WTC11 (cell line): ENCODE data around the gene C1QTNF8. TPM values are rescaled to one million over a fixed set of nuclear protein-coding genes. Genes with fewer than 3 reads are reported as not detected.

Source experiments
- ATAC-seq: fragments of 200-7000 bp; cut with Tn5 transposase; 2 replicates; pipeline ENCODE4 v1.10.0; 2021; ENCODE audit warnings: mild to moderate bottlenecking, moderate library complexity
- CTCF ChIA-PET: fragments of 300-600 bp; sonication (Branson Sonifier 250); formaldehyde crosslinking; loops from one replicate; lab custom pipeline; 2021; ENCODE audit warnings: antibody characterized with exemption; lab: Charles Lee
- POLR2A ChIA-PET: fragments of 350-600 bp; sonication (Branson Sonifier 250); formaldehyde crosslinking; loops from one replicate; lab custom pipeline; 2021; ENCODE audit warnings: antibody characterized with exemption; lab: Charles Lee
- DNase-seq: peaks from one replicate; pipeline ENCODE4 v3.0.0; 2021; ENCODE audit warnings: low spot score
- H3K27ac Mint-ChIP-seq: 2 replicates; pipeline ENCODE4 v1.8.0; 2021; ENCODE audit warnings: mixed read lengths
- H3K27me3 Mint-ChIP-seq: 2 replicates; pipeline ENCODE4 v1.8.0; 2021; ENCODE audit warnings: low read depth, mild to moderate bottlenecking, moderate library complexity, mixed read lengths
- H3K36me3 Mint-ChIP-seq: 2 replicates; pipeline ENCODE4 v1.8.0; 2021; ENCODE audit warnings: mixed read lengths
- H3K4me1 Mint-ChIP-seq: 2 replicates; pipeline ENCODE4 v1.8.0; 2022; ENCODE audit warnings: mixed read lengths
- H3K4me3 Mint-ChIP-seq: 2 replicates; pipeline ENCODE4 v1.8.0; 2021; ENCODE audit warnings: mild to moderate bottlenecking, moderate library complexity, mixed read lengths
- H3K9me3 Mint-ChIP-seq: 2 replicates; pipeline ENCODE4 v1.8.0; 2021; ENCODE audit warnings: mixed read lengths
- ATF3 ChIP-seq: sonication (generic); formaldehyde crosslinking; conservative IDR thresholded peaks from 2 replicates; pipeline ENCODE4 v1.8.1; 2022; ENCODE audit warnings: mild to moderate bottlenecking, missing genetic modification reagents
- ATF6 ChIP-seq: sonication (generic); formaldehyde crosslinking; IDR thresholded peaks from 2 replicates; pipeline ENCODE4 v1.8.1; 2023; ENCODE audit warnings: mild to moderate bottlenecking, missing genetic modification reagents
- CDX4 ChIP-seq: fragments of 250-450 bp; sonication (Bioruptor Pico); IDR thresholded peaks from 2 replicates; pipeline ENCODE4 v1.9.0; 2021; ENCODE audit warnings: moderate library complexity, mild to moderate bottlenecking, inconsistent platforms, borderline replicate concordance
- CTCF ChIP-seq: fragments of 200-600 bp; IDR thresholded peaks from 2 replicates; pipeline ENCODE4 v1.8.0; 2022; ENCODE audit warnings: antibody characterized with exemption
- E2F5 ChIP-seq: sonication (generic); formaldehyde crosslinking; IDR thresholded peaks from 2 replicates; pipeline ENCODE4 v1.8.1; 2022; ENCODE audit warnings: mild to moderate bottlenecking, moderate library complexity, missing genetic modification reagents
- ELF4 ChIP-seq: sonication (generic); formaldehyde crosslinking; IDR thresholded peaks from 2 replicates; pipeline ENCODE4 v1.8.1; 2022; ENCODE audit warnings: low read depth, mild to moderate bottlenecking, moderate library complexity, missing genetic modification reagents
- ERG ChIP-seq: fragments of 250-450 bp; sonication (Bioruptor Pico); IDR thresholded peaks from 2 replicates; pipeline ENCODE4 v1.8.0; 2021; ENCODE audit warnings: mild to moderate bottlenecking
- GRHL2 ChIP-seq: fragments of 250-450 bp; sonication (Bioruptor Pico); IDR thresholded peaks from 2 replicates; pipeline ENCODE4 v1.8.0; 2022; ENCODE audit warnings: mild to moderate bottlenecking, moderate library complexity; ENCODE audit not compliant: insufficient replicate concordance, severe bottlenecking
- HMGA2 ChIP-seq: fragments of 250-450 bp; sonication (Bioruptor Pico); IDR thresholded peaks from 2 replicates; pipeline ENCODE4 v1.4.0; 2021; ENCODE audit warnings: mild to moderate bottlenecking, moderate library complexity
- HMGXB4 ChIP-seq: sonication (generic); formaldehyde crosslinking; IDR thresholded peaks from 2 replicates; pipeline ENCODE4 v1.8.1; 2023; ENCODE audit warnings: mild to moderate bottlenecking, moderate library complexity, missing genetic modification reagents
- IRF1 ChIP-seq: sonication (generic); formaldehyde crosslinking; IDR thresholded peaks from 2 replicates; pipeline ENCODE4 v1.8.0; 2023; ENCODE audit warnings: missing genetic modification reagents
- MAX ChIP-seq: sonication (generic); formaldehyde crosslinking; IDR thresholded peaks from 2 replicates; pipeline ENCODE4 v1.8.0; 2022; ENCODE audit warnings: mild to moderate bottlenecking, missing genetic modification reagents
- MYBL2 ChIP-seq: sonication (generic); formaldehyde crosslinking; IDR thresholded peaks from 2 replicates; pipeline ENCODE4 v1.8.1; 2023; ENCODE audit warnings: mild to moderate bottlenecking, moderate library complexity, missing genetic modification reagents
- OVOL2 ChIP-seq: fragments of 250-450 bp; sonication (Bioruptor Pico); IDR thresholded peaks from 2 replicates; pipeline ENCODE4 v1.9.0; 2021; ENCODE audit warnings: mild to moderate bottlenecking, borderline replicate concordance
- TEAD1 ChIP-seq: sonication (generic); formaldehyde crosslinking; IDR thresholded peaks from 2 replicates; pipeline ENCODE4 v1.8.0; 2022; ENCODE audit warnings: mild to moderate bottlenecking, missing genetic modification reagents
- ZBTB21 ChIP-seq: sonication (generic); formaldehyde crosslinking; IDR thresholded peaks from 2 replicates; pipeline ENCODE4 v1.8.1; 2023; ENCODE audit warnings: mild to moderate bottlenecking, missing genetic modification reagents, borderline replicate concordance
- ZBTB43 ChIP-seq: sonication (generic); formaldehyde crosslinking; IDR thresholded peaks from 2 replicates; pipeline ENCODE4 v1.8.1; 2023; ENCODE audit warnings: mild to moderate bottlenecking, missing genetic modification reagents
- ZMAT4 ChIP-seq: fragments of 250-450 bp; sonication (Bioruptor Pico); IDR thresholded peaks from 2 replicates; pipeline ENCODE4 v1.9.0; 2021; ENCODE audit warnings: mild to moderate bottlenecking
- ZNF121 ChIP-seq: sonication (generic); formaldehyde crosslinking; IDR thresholded peaks from 2 replicates; pipeline ENCODE4 v1.8.0; 2023; ENCODE audit warnings: missing genetic modification reagents
- ZSCAN18 ChIP-seq: fragments of 250-450 bp; sonication (Bioruptor Pico); IDR thresholded peaks from 2 replicates; pipeline ENCODE4 v2.1.2; 2022; ENCODE audit warnings: mild to moderate bottlenecking, moderate library complexity
- total RNA-seq: library from RNA; stranded (reverse); gene quantifications from 3 replicates; pipeline ENCODE4 v1.2.3, GENCODE V29; 2021

C1QTNF8 gene
- total RNA-seq, 1 experiment from 2014 or later = 0.13 TPM

- POLR2A ChIA-PET = no interaction called here
- peak; percentile 81 for DNase-seq
- ATAC-seq = peak; percentile 67
- Mint-ChIP-seq H3K27ac (no peak overlapping the region), H3K4me3 (no peak overlapping the region), H3K9me3 (peaks cover 6% of the 10 kb centered on the region), H3K27me3 (peaks cover 5% of the 10 kb centered on the region), H3K36me3 (peaks cover 4% of the 10 kb centered on the region; the same call in 1 of the 2 replicates), H3K4me1 (no peaks in the 10 kb centered on the region)
- CTCF ChIA-PET = interaction anchor here (0.5 to 5.2 kb wide), 83 partner anchors 10 to 421 kb away, joined by 3 to 97 read pairs (median 4); partner anchors contain the start of genes ANTKMT, CHTF18, GNG13 and METRN
- no peak for TF ChIP-seq ZMAT4 (CRISPR knock-in tag)
- no peak for TF ChIP-seq ATF6 (CRISPR knock-in tag)
- TF ChIP-seq ATF3 (CRISPR knock-in tag) = no peak
- TF ChIP-seq CDX4 (CRISPR knock-in tag) = no peak
- no peak for TF ChIP-seq ZBTB21 (CRISPR knock-in tag)
- no peak for TF ChIP-seq HMGA2
- no peak for TF ChIP-seq MAX (CRISPR knock-in tag)
- no peak for TF ChIP-seq GRHL2 (CRISPR knock-in tag)
- peak; percentile 93 for TF ChIP-seq CTCF
- TF ChIP-seq IRF1 (CRISPR knock-in tag) = no peak
- no peak for TF ChIP-seq MYBL2 (CRISPR knock-in tag)
- TF ChIP-seq E2F5 (CRISPR knock-in tag) = 0 out of 2 replicates have a peak, but pooled peaks have one; percentile 31
- no peak for TF ChIP-seq ZBTB43 (CRISPR knock-in tag)
- TF ChIP-seq HMGXB4 (CRISPR knock-in tag) = peak; percentile 60; the same call in 1 of the 2 replicates
- no peak for TF ChIP-seq ZSCAN18
- no peak for TF ChIP-seq OVOL2 (CRISPR knock-in tag)
- TF ChIP-seq ERG (CRISPR knock-in tag) = no peak
- TF ChIP-seq ELF4 = no peak
- TF ChIP-seq TEAD1 (CRISPR knock-in tag) = no peak
- no peak for TF ChIP-seq ZNF121
Observed at GRCh38 chr16:1057252-1057932, 38.7 kb downstream of the C1QTNF8 start.
